ENCODE results near the gene AK4. TPM values are rescaled to one million over a fixed set of nuclear protein-coding genes. Genes with fewer than 3 reads are reported as not detected.

Gene AK4
- total and polyA plus RNA-seq, 2 of the 4 experiments (the other 2 are of a cell fraction): 12.4 to 30.3 TPM

DNA sequence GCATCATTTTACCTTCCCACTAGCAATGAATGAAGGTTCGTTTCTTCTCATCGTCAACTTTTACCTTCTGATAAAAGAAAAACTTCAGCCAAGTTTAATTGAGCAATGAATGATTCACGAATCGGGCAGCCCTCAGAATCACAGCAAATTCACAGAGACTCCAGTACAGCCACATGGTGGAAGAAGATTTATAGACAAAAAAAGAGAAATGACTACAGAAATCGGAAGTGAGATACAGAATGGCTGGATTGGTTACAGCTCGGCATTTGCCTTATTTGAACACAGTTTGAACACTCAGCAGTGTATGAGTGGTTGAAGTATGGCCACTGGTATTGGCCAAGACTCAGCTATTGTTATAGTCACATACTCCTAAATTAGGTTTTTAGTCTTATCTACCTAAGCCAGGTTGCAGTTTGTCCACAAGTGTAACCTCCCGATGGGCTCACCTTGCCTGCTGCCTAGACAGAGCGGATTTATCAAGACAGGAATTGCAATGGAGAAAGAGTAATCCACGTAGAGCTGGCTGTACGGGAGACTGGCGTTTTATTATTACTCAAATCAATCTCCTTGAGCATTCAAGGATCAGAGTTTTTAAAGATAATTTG, 15.3 kb downstream of the AK4 start:
- TF ChIP-seq CEBPB (IDR thresholded peaks at IDR 0.05; ENCODE audit: low read depth, low read length) (no peak), RFX5 (IDR thresholded peaks at IDR 0.05; ENCODE audit: low read depth, low read length) (no peak), MAZ (IDR thresholded peaks at IDR 0.05; ENCODE audit: borderline replicate concordance, low read depth, low read length) (no peak), MAFK (IDR thresholded peaks at IDR 0.05; ENCODE audit: low read depth, low read length) (no peak), MXI1 (IDR thresholded peaks at IDR 0.05; ENCODE audit: borderline replicate concordance, low read depth, low read length) (no peak), SMC3 (IDR thresholded peaks at IDR 0.05; ENCODE audit: low read depth, low read length) (no peak), NFE2L2 (IDR thresholded peaks at IDR 0.05; ENCODE audit: low read depth, low read length) (no peak), FOS (IDR thresholded peaks at IDR 0.05; ENCODE audit: low read depth, low read length) (no peak), POLR2A (IDR thresholded peaks at IDR 0.05; ENCODE audit: low read depth, low read length) (no peak)
- TF ChIP-seq, protein P1, sequence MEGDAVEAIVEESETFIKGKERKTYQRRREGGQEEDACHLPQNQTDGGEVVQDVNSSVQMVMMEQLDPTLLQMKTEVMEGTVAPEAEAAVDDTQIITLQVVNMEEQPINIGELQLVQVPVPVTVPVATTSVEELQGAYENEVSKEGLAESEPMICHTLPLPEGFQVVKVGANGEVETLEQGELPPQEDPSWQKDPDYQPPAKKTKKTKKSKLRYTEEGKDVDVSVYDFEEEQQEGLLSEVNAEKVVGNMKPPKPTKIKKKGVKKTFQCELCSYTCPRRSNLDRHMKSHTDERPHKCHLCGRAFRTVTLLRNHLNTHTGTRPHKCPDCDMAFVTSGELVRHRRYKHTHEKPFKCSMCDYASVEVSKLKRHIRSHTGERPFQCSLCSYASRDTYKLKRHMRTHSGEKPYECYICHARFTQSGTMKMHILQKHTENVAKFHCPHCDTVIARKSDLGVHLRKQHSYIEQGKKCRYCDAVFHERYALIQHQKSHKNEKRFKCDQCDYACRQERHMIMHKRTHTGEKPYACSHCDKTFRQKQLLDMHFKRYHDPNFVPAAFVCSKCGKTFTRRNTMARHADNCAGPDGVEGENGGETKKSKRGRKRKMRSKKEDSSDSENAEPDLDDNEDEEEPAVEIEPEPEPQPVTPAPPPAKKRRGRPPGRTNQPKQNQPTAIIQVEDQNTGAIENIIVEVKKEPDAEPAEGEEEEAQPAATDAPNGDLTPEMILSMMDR (conservative IDR thresholded peaks at IDR 0.05; ENCODE audit: low read depth, low read length): no peak
- TF ChIP-seq, protein P2, sequence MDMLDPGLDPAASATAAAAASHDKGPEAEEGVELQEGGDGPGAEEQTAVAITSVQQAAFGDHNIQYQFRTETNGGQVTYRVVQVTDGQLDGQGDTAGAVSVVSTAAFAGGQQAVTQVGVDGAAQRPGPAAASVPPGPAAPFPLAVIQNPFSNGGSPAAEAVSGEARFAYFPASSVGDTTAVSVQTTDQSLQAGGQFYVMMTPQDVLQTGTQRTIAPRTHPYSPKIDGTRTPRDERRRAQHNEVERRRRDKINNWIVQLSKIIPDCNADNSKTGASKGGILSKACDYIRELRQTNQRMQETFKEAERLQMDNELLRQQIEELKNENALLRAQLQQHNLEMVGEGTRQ (IDR thresholded peaks at IDR 0.05; ENCODE audit: low read depth, low read length): no peak
- H3K23ac ChIP-seq (ENCODE audit: low read depth, low read length): no peak overlapping the region
- no peak overlapping the region for H3K9ac ChIP-seq (ENCODE audit: low read depth, low read length)
- H2BK15ac ChIP-seq (ENCODE audit: low read depth, low read length): no peak overlapping the region
- intact Hi-C loops (cut with micrococcal nuclease) (no loop called here), dilution Hi-C loops (cut with HindIII; ENCODE audit: low sequenced_read_pairs, unreplicated experiment) (no loop called here), in situ Hi-C loops (cut with MboI; ENCODE audit: low sequenced_read_pairs) (no loop called here)
- H3K4me3 ChIP-seq (ENCODE audit: insufficient read depth, low read depth, low read length): no peak overlapping the region
- BruUV-seq (replicated peaks): no TSS peak
- H2BK120ac ChIP-seq (ENCODE audit: low read depth, low read length): no peak overlapping the region
- H3K27ac ChIP-seq (ENCODE audit: insufficient read depth, low read length): no peak overlapping the region
- H4K20me1 ChIP-seq (ENCODE audit: insufficient read depth, low read length): peaks cover 6% of the 10 kb centered on the region; the same call in 1 of the 2 replicates
- H3K9me3 ChIP-seq (ENCODE audit: control insufficient read depth, insufficient read depth, low read length): no peaks in the 10 kb centered on the region
- no peaks in the 10 kb centered on the region for H3K27me3 ChIP-seq (ENCODE audit: control insufficient read depth, insufficient read depth, low read length)
- no peak overlapping the region for H2BK20ac ChIP-seq (ENCODE audit: low read depth, low read length)
- no peak overlapping the region for H4K5ac ChIP-seq (ENCODE audit: low read depth, low read length)
- no CpG with 5 or more reads among the region's 11 CpGs for WGBS, 2 experiments (ENCODE audit: extremely low coverage in 2 of 2, insufficient read length in 1 of 2)
- no peak for ATAC-seq (ENCODE audit: low read depth)
- no peak overlapping the region for H3K4ac ChIP-seq (ENCODE audit: low read depth, low read length)
- no peak overlapping the region for H2AFZ ChIP-seq (replicated peaks; ENCODE audit: low read length, poor library complexity)
- DNase-seq: no peak
- H3K9me1 ChIP-seq (ENCODE audit: insufficient read depth, low read length): no peaks in the 10 kb centered on the region
- no peak overlapping the region for H3K56ac ChIP-seq (ENCODE audit: extremely low read depth, insufficient read depth, low read length)
- no peak overlapping the region for H4K91ac ChIP-seq (ENCODE audit: insufficient read depth, low read depth, low read length)
- ChIA-PET POLR2A (ENCODE audit: unreplicated experiment) (no interaction called here), CTCF (no interaction called here)
- no peak overlapping the region for H4K8ac ChIP-seq (ENCODE audit: low read depth in 2 of 2, low read length in 2 of 2)
- no peaks in the 10 kb centered on the region for H3K4me1 ChIP-seq (ENCODE audit: control insufficient read depth, insufficient read depth, low read length)
- no peak overlapping the region for H2BK5ac ChIP-seq (ENCODE audit: low read depth, low read length, poor library complexity, severe bottlenecking)
- no peak overlapping the region for H3K18ac ChIP-seq (ENCODE audit: low read depth, low read length)
- peaks cover 0 to 30% of the 10 kb centered on the region in 2 experiments; a peak in 2 of 4 replicates for H3K79me1 ChIP-seq (ENCODE audit: low read depth in 1 of 2, low read length in 2 of 2)
- no peaks in the 10 kb centered on the region; the same call in 1 of the 2 replicates for H3K36me3 ChIP-seq (ENCODE audit: control insufficient read depth, insufficient read depth, low read length)
- H3K4me2 ChIP-seq (ENCODE audit: low read depth, low read length): no peak overlapping the region
- no peak overlapping the region for H3K14ac ChIP-seq (replicated peaks; ENCODE audit: low read depth, low read length)
- no peak overlapping the region for H2AK9ac ChIP-seq (replicated peaks; ENCODE audit: low read depth, low read length, poor library complexity)
- no peak overlapping the region for H2AK5ac ChIP-seq (ENCODE audit: low read depth, low read length)

All from IMR-90 (cell line).